H1 (cell line): ENCODE data around the gene TUBB4B. TPM values are rescaled to one million over a fixed set of nuclear protein-coding genes. Genes with fewer than 3 reads are reported as not detected.

ENCODE experiments used
- CTCF ChIA-PET: fragments of 300-600 bp; sonication (Branson Sonifier 250); formaldehyde crosslinking; loops from one replicate; lab custom pipeline; 2021; ENCODE audit not compliant: partially characterized antibody; lab: Charles Lee
- POLR2A ChIA-PET: fragments of 300-600 bp; sonication (Branson Sonifier 250); formaldehyde crosslinking; loops from one replicate; lab custom pipeline; 2021; ENCODE audit warnings: inconsistent platforms; ENCODE audit not compliant: partially characterized antibody; lab: Charles Lee
- DNase-seq, 2 experiments: peaks; one replicate each; pipeline versions ENCODE4 v3.0.0 to v3.0.0-alpha.2; 2010 to 2022; ENCODE audit warnings: low spot score in 2 of 2, low read depth in 1 of 2, mixed read lengths in 1 of 2
- FAIRE-seq: peaks from 2 replicates; lab custom pipeline; 2011; peaks lifted over from hg19 to GRCh38; lab: Jason Lieb, UNC
- H2AFZ ChIP-seq: 2 replicates; pipeline ENCODE4 v1.8.1; 2012; ENCODE audit warnings: low read length, inconsistent platforms
- H2AK5ac ChIP-seq: 2 replicates; pipeline ENCODE4 v1.6.1; 2013; ENCODE audit warnings: low read depth, low read length
- H2BK120ac ChIP-seq: replicated peaks from 2 replicates; pipeline ENCODE3; 2013; ENCODE audit warnings: low read depth, low read length, inconsistent platforms
- H2BK12ac ChIP-seq: 2 replicates; pipeline ENCODE4 v1.6.1; 2013; ENCODE audit warnings: low read depth, low read length
- H2BK15ac ChIP-seq: 2 replicates; pipeline ENCODE4 v1.6.1; 2013; ENCODE audit warnings: low read length
- H2BK20ac ChIP-seq: 2 replicates; pipeline ENCODE4 v1.6.1; 2013; ENCODE audit warnings: low read length
- H2BK5ac ChIP-seq: 2 replicates; pipeline ENCODE4 v1.6.1; 2013; ENCODE audit warnings: low read depth, low read length
- H3K14ac ChIP-seq: 2 replicates; pipeline ENCODE4 v1.6.1; 2013; ENCODE audit warnings: inconsistent platforms; ENCODE audit not compliant: insufficient read length
- H3K18ac ChIP-seq: 2 replicates; pipeline ENCODE4 v1.6.1; 2013; ENCODE audit warnings: low read length; ENCODE audit errors: extremely low read depth
- H3K23ac ChIP-seq: 2 replicates; pipeline ENCODE4 v1.6.1; 2013; ENCODE audit warnings: inconsistent platforms; ENCODE audit not compliant: insufficient read length
- H3K23me2 ChIP-seq: 2 replicates; pipeline ENCODE4 v1.6.1; 2013; ENCODE audit warnings: low read depth, low read length
- H3K27ac ChIP-seq: 2 replicates; pipeline ENCODE4 v1.6.1; 2011; ENCODE audit warnings: low read depth, low read length, inconsistent platforms
- H3K27me3 ChIP-seq, 4 experiments: replicated peaks in 1 of 4; 1 replicate in 1 of 4; 2 replicates in 3 of 4; pipeline versions ENCODE4 v1.6.1 to v1.8.1; 2011 to 2013; ENCODE audit warnings: low read length in 3 of 4, mild to moderate bottlenecking in 3 of 4, inconsistent platforms in 2 of 4, mixed read lengths in 2 of 4, moderate library complexity in 1 of 4; ENCODE audit not compliant: control insufficient read depth in 3 of 4, insufficient read depth in 3 of 4; ENCODE audit errors: extremely low read depth in 1 of 4
- H3K36me3 ChIP-seq, 4 experiments: 2 replicates each; pipeline versions ENCODE4 v1.6.1 to v1.8.1; 2011 to 2013; ENCODE audit warnings: mild to moderate bottlenecking in 4 of 4, low read length in 3 of 4, moderate library complexity in 2 of 4, control low read depth in 1 of 4, inconsistent platforms in 1 of 4; ENCODE audit not compliant: insufficient read depth in 4 of 4, control insufficient read depth in 2 of 4
- H3K4ac ChIP-seq: replicated peaks from 2 replicates; pipeline ENCODE3; 2013; ENCODE audit warnings: low read length, low read depth, mixed read lengths, inconsistent platforms; ENCODE audit not compliant: insufficient read length
- H3K4me1 ChIP-seq, 4 experiments: replicated peaks in 1 of 4; 1 replicate in 1 of 4; 2 replicates in 3 of 4; pipeline versions ENCODE4 v1.6.1 to v1.8.1; 2011 to 2013; ENCODE audit warnings: low read length in 3 of 4, inconsistent platforms in 2 of 4, mixed read lengths in 1 of 4; ENCODE audit not compliant: insufficient read depth in 4 of 4, control insufficient read depth in 3 of 4
- H3K4me2 ChIP-seq, 2 experiments: 2 replicates each; pipeline versions ENCODE4 v1.6.1 to v1.8.1; 2011 to 2013; ENCODE audit warnings: low read depth in 2 of 2, low read length in 2 of 2, control low read depth in 1 of 2, inconsistent platforms in 1 of 2, mild to moderate bottlenecking in 1 of 2; ENCODE audit not compliant: insufficient read depth in 1 of 2
- H3K4me3 ChIP-seq, 4 experiments: fragments of 200-600, 300-600 bp in 1 of 4; sonication (generic), shearing (Covaris generic), sonication (Bioruptor Twin) in 1 of 4; 2 replicates each; pipeline versions ENCODE4 v1.5.1 to v1.8.1; 2011 to 2016; ENCODE audit warnings: low read length in 4 of 4, low read depth in 3 of 4, control low read depth in 2 of 4, inconsistent platforms in 2 of 4, mild to moderate bottlenecking in 2 of 4, mixed read lengths in 1 of 4, moderate library complexity in 1 of 4; ENCODE audit not compliant: insufficient read depth in 2 of 4; ENCODE audit errors: extremely low read depth in 1 of 4
- H3K56ac ChIP-seq: replicated peaks from 2 replicates; pipeline ENCODE3; 2013; ENCODE audit warnings: low read depth, mild to moderate bottlenecking, mixed read lengths, low read length, inconsistent platforms; ENCODE audit not compliant: insufficient read length
- H3K79me1 ChIP-seq: 2 replicates; pipeline ENCODE4 v1.6.1; 2013; ENCODE audit warnings: low read depth, low read length, control low read depth
- H3K79me2 ChIP-seq, 2 experiments: 2 replicates each; pipeline versions ENCODE4 v1.6.1 to v1.8.1; 2012 to 2013; ENCODE audit warnings: low read length in 2 of 2, mild to moderate bottlenecking in 2 of 2, inconsistent platforms in 1 of 2; ENCODE audit not compliant: insufficient read depth in 2 of 2, control insufficient read depth in 1 of 2
- H3K9ac ChIP-seq, 4 experiments: replicated peaks in 1 of 4; 1 replicate in 1 of 4; 2 replicates in 3 of 4; pipeline versions ENCODE4 v1.6.1 to v1.8.1; 2011 to 2013; ENCODE audit warnings: low read depth in 3 of 4, low read length in 3 of 4, control low read depth in 2 of 4, mild to moderate bottlenecking in 2 of 4, moderate library complexity in 2 of 4, inconsistent platforms in 1 of 4; ENCODE audit errors: extremely low read depth in 1 of 4
- H3K9me3 ChIP-seq, 2 experiments: 2 replicates each; pipeline versions ENCODE4 v1.6.1 to v1.8.1; 2012 to 2013; ENCODE audit warnings: mild to moderate bottlenecking in 2 of 2, moderate library complexity in 2 of 2, control low read depth in 1 of 2, inconsistent platforms in 1 of 2, low read depth in 1 of 2, low read length in 1 of 2, mixed read lengths in 1 of 2; ENCODE audit not compliant: insufficient read depth in 2 of 2
- H4K20me1 ChIP-seq, 2 experiments: replicated peaks in 1 of 2; 2 replicates each; pipeline versions ENCODE3 to v1.8.1; 2011 to 2013; ENCODE audit warnings: inconsistent platforms in 2 of 2, low read length in 2 of 2, mild to moderate bottlenecking in 1 of 2; ENCODE audit not compliant: insufficient read depth in 2 of 2, control insufficient read depth in 1 of 2
- H4K5ac ChIP-seq: 2 replicates; pipeline ENCODE4 v1.6.1; 2013; ENCODE audit warnings: low read length, low read depth, mixed read lengths, inconsistent platforms; ENCODE audit not compliant: insufficient read length
- H4K8ac ChIP-seq: 2 replicates; pipeline ENCODE4 v1.8.0; 2013; ENCODE audit warnings: mild to moderate bottlenecking, moderate library complexity, low read length, inconsistent platforms; ENCODE audit not compliant: insufficient read depth; ENCODE audit errors: extremely low read depth
- H4K91ac ChIP-seq: replicated peaks from 2 replicates; pipeline ENCODE3; 2013; ENCODE audit warnings: low read length, mixed read lengths, inconsistent platforms; ENCODE audit not compliant: insufficient read length
- CHD2 ChIP-seq: IDR thresholded peaks from 2 replicates; pipeline ENCODE4 v1.6.1; 2012; ENCODE audit warnings: low read length, improper control_type of control experiment
- RBBP5 ChIP-seq: IDR thresholded peaks from 2 replicates; pipeline ENCODE4 v1.7.1; 2012; ENCODE audit warnings: low read depth, mild to moderate bottlenecking, inconsistent platforms, low read length, moderate library complexity, borderline replicate concordance
- TAF7 ChIP-seq: optimal IDR thresholded peaks from 2 replicates; pipeline ENCODE3; 2011; ENCODE audit warnings: low read depth, mild to moderate bottlenecking, inconsistent platforms, low read length, moderate library complexity, borderline replicate concordance
- WGBS, 2 experiments: shearing (Covaris generic) in 1 of 2; methylation state at CpG; one replicate each; pipeline versions ENCODE4 v1.1.6 to v1.1.7; 2013 to 2015; ENCODE audit warnings: low lambda C conversion rate in 2 of 2, mixed read lengths in 2 of 2, inconsistent platforms in 1 of 2, low coverage in 1 of 2, missing lambda C conversion rate in 1 of 2; ENCODE audit not compliant: insufficient replicate concordance in 2 of 2, insufficient coverage in 1 of 2, insufficient read length in 1 of 2; ENCODE audit errors: extremely low coverage in 1 of 2, missing lambda C conversion rate in 1 of 2; 5-methylcytosine and 5-hydroxymethylcytosine counted together
- polyA plus RNA-seq, 7 experiments: library from polyadenylated mRNA; depleted of rRNA in 3 of 7; stranded (reverse) in 5 of 7; unstranded in 2 of 7; fragments of >200 nt in 5 of 7; fragments of 200-250 nt in 2 of 7; gene quantifications; 1 replicate in 5 of 7; 2 replicates in 1 of 7; 4 replicates in 1 of 7; pipeline versions ENCODE4 v1.2.1 to v1.2.3, GENCODE V29; 2011 to 2013; ENCODE audit warnings: missing spikeins in 2 of 7, mixed read lengths in 2 of 7
- total RNA-seq: library from RNA; stranded (reverse); fragmentation: NEBNext Ultra II Directional; extraction: Animal tissue kit (Norgen Biotek cat#: 25700); gene quantifications from 2 replicates; pipeline ENCODE4 v1.2.1, GENCODE V29; 2021
- TF ChIP-seq, protein P1 (sequence below): IDR thresholded peaks from 2 replicates; pipeline ENCODE4 v1.6.1; 2011; ENCODE audit warnings: low read depth, mild to moderate bottlenecking, low read length; ENCODE audit not compliant: insufficient read depth

The TUBB4B gene
- total and polyA plus RNA-seq, 2 of the 8 experiments (the other 6 are each of a cell fraction or from before 2014, with no cell fraction given) = 280 to 307 TPM

DNA sequence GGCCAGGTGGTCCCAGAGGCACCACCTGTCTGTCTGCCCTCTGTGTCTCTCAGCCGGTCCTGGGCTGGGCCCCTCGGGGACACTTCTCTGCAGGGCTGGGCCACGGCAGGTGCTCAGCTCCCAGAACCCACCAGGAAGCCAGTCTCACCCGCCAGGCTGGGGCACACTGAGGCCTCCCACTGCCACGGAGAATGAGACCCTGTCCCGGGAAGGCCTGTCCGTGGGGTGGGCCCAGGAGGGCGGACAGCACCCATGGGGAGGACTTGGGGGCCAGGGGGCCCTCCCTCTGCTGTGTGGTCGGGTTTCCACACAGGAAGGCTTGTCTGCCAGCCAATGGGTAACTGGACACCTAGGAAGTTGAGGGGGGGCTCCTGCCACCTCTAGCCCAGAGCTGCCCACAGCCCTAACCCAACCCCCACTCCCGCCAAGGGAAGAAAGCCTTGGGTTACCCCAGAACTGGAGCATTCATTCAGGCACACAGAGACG, 4.1 kb upstream of the TUBB4B start:
- no peak for FAIRE-seq
- TF ChIP-seq RBBP5 (0 out of 2 replicates have a peak, but pooled peaks have one; percentile 36), CHD2 (no peak), TAF7 (no peak)
- TF ChIP-seq, protein P1, sequence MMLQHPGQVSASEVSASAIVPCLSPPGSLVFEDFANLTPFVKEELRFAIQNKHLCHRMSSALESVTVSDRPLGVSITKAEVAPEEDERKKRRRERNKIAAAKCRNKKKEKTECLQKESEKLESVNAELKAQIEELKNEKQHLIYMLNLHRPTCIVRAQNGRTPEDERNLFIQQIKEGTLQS = no peak
- TF ChIP-seq, all 59 proteins: peak for 1
- Histone ChIP-seq H3K18ac (no peak overlapping the region), H2AK5ac (no peak overlapping the region), H4K5ac (peak overlapping the region; percentile 59), H3K79me1 (peaks cover 2% of the 10 kb centered on the region; the same call in 1 of the 2 replicates), H3K4me2 (peak overlapping the region in 1 of 2 experiments; percentile 66; a peak in 2 of 4 replicates), H4K8ac (peak overlapping the region; percentile 86), H3K4me1 (peaks cover 0 to 12% (median 10%) of the 10 kb centered on the region in 4 experiments; a peak in 6 of 7 replicates), H3K9ac (no peak overlapping the region), H3K36me3 (peaks cover 0 to 3% (median 0%) of the 10 kb centered on the region in 4 experiments; a peak in 1 of 8 replicates), H3K4ac (no peak overlapping the region), H2BK20ac (no peak overlapping the region), H2BK12ac (no peak overlapping the region), H2BK15ac (no peak overlapping the region), H3K27me3 (no peaks in the 10 kb centered on the region), H3K23me2 (peaks cover 5% of the 10 kb centered on the region; the same call in 1 of the 2 replicates), H3K23ac (no peak overlapping the region), H4K91ac (no peak overlapping the region), H3K9me3 (no peaks in the 10 kb centered on the region), H3K4me3 (0 out of 8 replicates have a peak overlapping the region, but pooled peaks of 1 of the 4 experiments have one; percentile 25), H3K56ac (no peak overlapping the region), H4K20me1 (peaks cover 8% of the 10 kb centered on the region in 2 experiments), H3K27ac (no peak overlapping the region), H2BK120ac (no peak overlapping the region), H2BK5ac (peak overlapping the region; percentile 30; the same call in 1 of the 2 replicates), H3K14ac (no peak overlapping the region), H2AFZ (no peak overlapping the region), H3K79me2 (peaks cover 0 to 12% of the 10 kb centered on the region in 2 experiments; a peak in 2 of 4 replicates)
- WGBS, 2 experiments = 62% methylated on average over 11 of the region's 11 CpGs; no CpG with 5 or more reads in 1 of the 2 experiments
- DNase-seq = no peak
- POLR2A ChIA-PET = interaction anchor here (1.0 to 69.9 kb wide), 5 partner anchors 2 to 181 kb away, joined by 3 to 1462 read pairs (median 4); partner anchors contain the start of genes CYSRT1, NDOR1, NELFB and RNF208
- CTCF ChIA-PET = interaction anchor here (0.6 to 20.2 kb wide), 45 partner anchors 9 to 339 kb away, joined by 3 to 204 read pairs (median 5); partner anchors contain the start of genes ANAPC2, CYSRT1, LRRC26 and NELFB
